GM23338 (cell line): Measurements from ENCODE around the gene ZBTB7C.

Experiments
- EZH2 ChIP-seq: fragments of 200-600 bp; sonication (generic); IDR thresholded peaks from one replicate; pipeline ENCODE4 v1.8.0; 2017; ENCODE audit warnings: antibody characterized with exemption, mild to moderate bottlenecking, low read depth; ENCODE audit not compliant: unreplicated experiment
- TF ChIP-seq, protein P1 (sequence below): IDR thresholded peaks from 2 replicates; pipeline ENCODE4 v1.6.1; 2016; ENCODE audit warnings: antibody characterized with exemption

GRCh38 chr18:48236822-48237221, 172.4 kb downstream of the ZBTB7C start:
- TF ChIP-seq, protein P1, sequence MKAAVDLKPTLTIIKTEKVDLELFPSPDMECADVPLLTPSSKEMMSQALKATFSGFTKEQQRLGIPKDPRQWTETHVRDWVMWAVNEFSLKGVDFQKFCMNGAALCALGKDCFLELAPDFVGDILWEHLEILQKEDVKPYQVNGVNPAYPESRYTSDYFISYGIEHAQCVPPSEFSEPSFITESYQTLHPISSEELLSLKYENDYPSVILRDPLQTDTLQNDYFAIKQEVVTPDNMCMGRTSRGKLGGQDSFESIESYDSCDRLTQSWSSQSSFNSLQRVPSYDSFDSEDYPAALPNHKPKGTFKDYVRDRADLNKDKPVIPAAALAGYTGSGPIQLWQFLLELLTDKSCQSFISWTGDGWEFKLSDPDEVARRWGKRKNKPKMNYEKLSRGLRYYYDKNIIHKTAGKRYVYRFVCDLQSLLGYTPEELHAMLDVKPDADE: no peak
- TF ChIP-seq EZH2: no peak
